ENCODE results near the gene FAM78A.

Gene FAM78A

GRCh38 chr9:131297903-131298302 is 21.6 kb upstream of the FAM78A start:
- DNase-seq (ENCODE audit: low read depth), result no peak
- H3K4me3 ChIP-seq (ENCODE audit: low read depth, low read length), result no peak overlapping the region
- no peak for TF ChIP-seq CTCF (IDR thresholded peaks at IDR 0.05; ENCODE audit: control insufficient read depth, extremely low read depth, insufficient read depth)

- DNase-seq (ENCODE audit: low read depth), result no peak
- H3K4me3 ChIP-seq (ENCODE audit: low read depth, low read length), result no peak overlapping the region
- no peak for TF ChIP-seq CTCF (IDR thresholded peaks at IDR 0.05; ENCODE audit: control insufficient read depth, extremely low read depth, insufficient read depth)
Measured at GRCh38 chr9:131296906-131297500, 20.7 kb upstream of the FAM78A start.

- no peak for DNase-seq (ENCODE audit: low read depth)
- no peak overlapping the region for H3K4me3 ChIP-seq (ENCODE audit: low read depth, low read length)
- TF ChIP-seq CTCF (IDR thresholded peaks at IDR 0.05; ENCODE audit: control insufficient read depth, extremely low read depth, insufficient read depth), result no peak
Measured at GRCh38 chr9:131296460-131296859, 20.1 kb upstream of the FAM78A start.

GRCh38 chr9:131292937-131293336 is 16.6 kb upstream of the FAM78A start:
- TF ChIP-seq CTCF (IDR thresholded peaks at IDR 0.05; ENCODE audit: control insufficient read depth, extremely low read depth, insufficient read depth), result no peak

GRCh38 chr9:131291795-131292315 is 15.5 kb upstream of the FAM78A start:
- DNase-seq (ENCODE audit: low read depth), result no peak
- TF ChIP-seq CTCF (IDR thresholded peaks at IDR 0.05; ENCODE audit: control insufficient read depth, extremely low read depth, insufficient read depth), result no peak
- no peak overlapping the region for H3K4me3 ChIP-seq (ENCODE audit: low read depth, low read length)

More at GRCh38 chr9:131292937-131293336, 16.6 kb upstream of the FAM78A start:
- DNase-seq (ENCODE audit: low read depth), result no peak
- no peak overlapping the region for H3K4me3 ChIP-seq (ENCODE audit: low read depth, low read length)

GRCh38 chr9:131290767-131291370 is 14.6 kb upstream of the FAM78A start:
- no peak overlapping the region for H3K4me3 ChIP-seq (ENCODE audit: low read depth, low read length)
- TF ChIP-seq CTCF (IDR thresholded peaks at IDR 0.05; ENCODE audit: control insufficient read depth, extremely low read depth, insufficient read depth), result no peak
- DNase-seq (ENCODE audit: low read depth), result no peak

Data from LNCaP clone FGC (cell line).